Activated CD4-positive, alpha-beta T cell treated with anti-CD3 and anti-CD28 coated beads, Interleukin-2, amount 50 U/mL, for 24 hours (primary cell): ENCODE results near the gene RBMXL3.

ENCODE experiments used
- DNase-seq, 2 donors: peaks; one replicate each; pipeline ENCODE4 v3.0.0-alpha.2; 2020; ENCODE audit warnings: low read depth in 1 of 2, low spot score in 1 of 2

The RBMXL3 gene

GRCh38 chrX:115233497-115234455 is 44.6 kb downstream of the RBMXL3 start, which contains the start of gene LRCH2:
TSS of gene LRCH2 (minus strand) at chrX:115234096. CDS start at chrX:115234041, 55 bp downstream.
- DNase-seq = no peak

- DNase-seq = no peak
These were observed 45.3 kb downstream of the RBMXL3 start for GRCh38 chrX:115234461-115234860.

GRCh38 chrX:115236560-115236959 is 47.4 kb downstream of the RBMXL3 start:
- no peak for DNase-seq

- no peak for DNase-seq
These were observed 47.8 kb downstream of the RBMXL3 start for GRCh38 chrX:115237056-115237455.
